ES-I3 (cell line): ENCODE results near the gene ZNF480.
"Not testable (repeated sequence)": the region's sequence is repeated elsewhere in the genome, so short reads cannot be mapped to it uniquely, and the experiment has no call there.

ENCODE experiments used
- H3K36me3 ChIP-seq: 2 replicates; pipeline ENCODE4 v1.6.1; 2013; ENCODE audit warnings: mild to moderate bottlenecking, low read length, control low read depth, moderate library complexity; ENCODE audit not compliant: insufficient read depth
- H3K4me1 ChIP-seq: 2 replicates; pipeline ENCODE4 v1.6.1; 2013; ENCODE audit warnings: mild to moderate bottlenecking, control low read depth, low read length; ENCODE audit not compliant: insufficient read depth
- H3K9ac ChIP-seq: 2 replicates; pipeline ENCODE4 v1.6.1; 2013; ENCODE audit warnings: low read depth, mild to moderate bottlenecking, low read length, moderate library complexity
- H3K9me3 ChIP-seq: 2 replicates; pipeline ENCODE4 v1.6.1; 2013; ENCODE audit warnings: mild to moderate bottlenecking, low read length, moderate library complexity; ENCODE audit not compliant: control insufficient read depth, insufficient read depth

The ZNF480 gene

GRCh38 chr19:52296773-52297600 is at the start of gene ZNF480:
ZNF480 (plus strand) TSS chr19:52297169; CDS start chr19:52300413, 3,244 bp downstream.
- Histone ChIP-seq H3K9me3 (peaks cover 15% of the 10 kb centered on the region), H3K9ac (peak within 1 kb of the TSS; percentile 99), H3K4me1 (no peaks in the 10 kb centered on the region), H3K36me3 (peaks cover 15% of the 10 kb centered on the region)

- H3K9ac ChIP-seq, result no peak overlapping the region
- H3K9me3 ChIP-seq, result no peaks in the 10 kb centered on the region
- H3K36me3 ChIP-seq, result no peaks in the 10 kb centered on the region
- no peaks in the 10 kb centered on the region for H3K4me1 ChIP-seq
Observed at GRCh38 chr19:52248241-52248640, 48.7 kb upstream of the ZNF480 start.

- H3K9me3 ChIP-seq, result no peaks in the 10 kb centered on the region; the same call in 1 of the 2 replicates
Observed at GRCh38 chr19:52258426-52258825, 38.5 kb upstream of the ZNF480 start.

GRCh38 chr19:52265556-52265955 is 31.4 kb upstream of the ZNF480 start:
- H3K36me3 ChIP-seq, H3K9ac ChIP-seq, H3K9me3 ChIP-seq, H3K4me1 ChIP-seq: not testable (repeated sequence)

More at GRCh38 chr19:52258426-52258825, 38.5 kb upstream of the ZNF480 start:
- Histone ChIP-seq H3K4me1 (no peaks in the 10 kb centered on the region), H3K9ac (no peak overlapping the region), H3K36me3 (no peaks in the 10 kb centered on the region)

- H3K36me3 ChIP-seq, result peaks cover 11% of the 10 kb centered on the region
- H3K4me1 ChIP-seq, result no peaks in the 10 kb centered on the region; the same call in 1 of the 2 replicates
- peak within 1 kb of the TSS; percentile 99 for H3K9ac ChIP-seq
- peaks cover 3% of the 10 kb centered on the region; the same call in 1 of the 2 replicates for H3K9me3 ChIP-seq
Observed at GRCh38 chr19:52269338-52270261, 27.4 kb upstream of the ZNF480 start, which contains the start of gene ZNF766. ZNF766 (plus strand) TSS chr19:52269587; CDS start chr19:52269614, 27 bp downstream.

GRCh38 chr19:52270266-52270885 is 26.6 kb upstream of the ZNF480 start:
- peaks cover 3% of the 10 kb centered on the region; the same call in 1 of the 2 replicates for H3K9me3 ChIP-seq
- peaks cover 15% of the 10 kb centered on the region for H3K36me3 ChIP-seq

GRCh38 chr19:52273301-52273700 is 23.7 kb upstream of the ZNF480 start:
- Histone ChIP-seq H3K4me1 (no peaks in the 10 kb centered on the region; the same call in 1 of the 2 replicates), H3K9ac (no peak overlapping the region), H3K9me3 (no peaks in the 10 kb centered on the region; the same call in 1 of the 2 replicates), H3K36me3 (peaks cover 15% of the 10 kb centered on the region)

More at GRCh38 chr19:52270266-52270885, 26.6 kb upstream of the ZNF480 start:
- H3K4me1 ChIP-seq, result no peaks in the 10 kb centered on the region; the same call in 1 of the 2 replicates
- H3K9ac ChIP-seq, result peak overlapping the region; percentile 99

- no peaks in the 10 kb centered on the region for H3K4me1 ChIP-seq
- peaks cover 15% of the 10 kb centered on the region for H3K36me3 ChIP-seq
- H3K9me3 ChIP-seq, result no peaks in the 10 kb centered on the region; the same call in 1 of the 2 replicates
Observed at GRCh38 chr19:52274191-52274590, 22.8 kb upstream of the ZNF480 start.

GRCh38 chr19:52275988-52276387 is 21.0 kb upstream of the ZNF480 start:
- H3K4me1 ChIP-seq, result no peaks in the 10 kb centered on the region
- no peaks in the 10 kb centered on the region; the same call in 1 of the 2 replicates for H3K9me3 ChIP-seq
- H3K9ac ChIP-seq, result no peak overlapping the region
- peaks cover 15% of the 10 kb centered on the region for H3K36me3 ChIP-seq

More at GRCh38 chr19:52274191-52274590, 22.8 kb upstream of the ZNF480 start:
- H3K9ac ChIP-seq, result no peak overlapping the region

GRCh38 chr19:52277471-52277870 is 19.5 kb upstream of the ZNF480 start:
- Histone ChIP-seq H3K9ac (no peak overlapping the region), H3K4me1 (no peaks in the 10 kb centered on the region), H3K9me3 (no peaks in the 10 kb centered on the region), H3K36me3 (peaks cover 15% of the 10 kb centered on the region)

GRCh38 chr19:52286256-52286655 is 10.7 kb upstream of the ZNF480 start:
- Histone ChIP-seq H3K9ac (no peak overlapping the region), H3K9me3 (no peaks in the 10 kb centered on the region), H3K36me3 (peaks cover 25% of the 10 kb centered on the region), H3K4me1 (no peaks in the 10 kb centered on the region)

GRCh38 chr19:52291781-52292180 is 5.2 kb upstream of the ZNF480 start:
- H3K36me3 ChIP-seq, result peaks cover 12% of the 10 kb centered on the region
- H3K4me1 ChIP-seq, result no peaks in the 10 kb centered on the region
- H3K9me3 ChIP-seq, result no peaks in the 10 kb centered on the region
- H3K9ac ChIP-seq, result no peak overlapping the region

GRCh38 chr19:52292946-52293345 is 4.0 kb upstream of the ZNF480 start:
- H3K9me3 ChIP-seq, H3K4me1 ChIP-seq, H3K9ac ChIP-seq: not testable (repeated sequence)
- H3K36me3 ChIP-seq, result peaks cover 12% of the 10 kb centered on the region

- H3K36me3 ChIP-seq, result peaks cover 11% of the 10 kb centered on the region
- no peaks in the 10 kb centered on the region for H3K4me1 ChIP-seq
- peak overlapping the region; percentile 35; the same call in 1 of the 2 replicates for H3K9ac ChIP-seq
- H3K9me3 ChIP-seq, result peaks cover 9% of the 10 kb centered on the region
Observed at GRCh38 chr19:52296400-52296772, 583 bp upstream of the ZNF480 start.
